Kasumi-1 (cell line): ENCODE results near the gene EEFSEC.

ENCODE experiments used
- DNase-seq, 2 experiments: peaks; one replicate each; lab custom pipeline; 2025; lab: John Stamatoyannopoulos, UW

Gene EEFSEC

GRCh38 chr3:128217702-128218547 lies 64.6 kb downstream of the EEFSEC start:
- DNase-seq, result peak; percentile 14 to 21

- no peak for DNase-seq
Observed at GRCh38 chr3:128218548-128219257, 65.4 kb downstream of the EEFSEC start.

- DNase-seq, result no peak
Observed at GRCh38 chr3:128221328-128221727, 68.0 kb downstream of the EEFSEC start.

GRCh38 chr3:128222796-128223385 lies 69.6 kb downstream of the EEFSEC start:
- no peak for DNase-seq

GRCh38 chr3:128226186-128226725 lies 73.0 kb downstream of the EEFSEC start:
- DNase-seq, result no peak

GRCh38 chr3:128226795-128227395 lies 73.6 kb downstream of the EEFSEC start:
- DNase-seq, result peak in 1 of 2 experiments; percentile 16

GRCh38 chr3:128227507-128227906 lies 74.2 kb downstream of the EEFSEC start:
- no peak for DNase-seq

GRCh38 chr3:128228366-128228910 lies 75.2 kb downstream of the EEFSEC start:
- no peak for DNase-seq

GRCh38 chr3:128229106-128229857 lies 76.0 kb downstream of the EEFSEC start:
- DNase-seq, result no peak

GRCh38 chr3:128231606-128232005 lies 78.3 kb downstream of the EEFSEC start:
- DNase-seq, result no peak

GRCh38 chr3:128232376-128233178 lies 79.3 kb downstream of the EEFSEC start:
- DNase-seq, result no peak

- no peak for DNase-seq
Observed at GRCh38 chr3:128235207-128235926, 82.1 kb downstream of the EEFSEC start.

GRCh38 chr3:128236657-128237056 lies 83.4 kb downstream of the EEFSEC start:
- DNase-seq, result peak; percentile 42 to 55

GRCh38 chr3:128237348-128238183 lies 84.3 kb downstream of the EEFSEC start:
- DNase-seq, result no peak

- no peak for DNase-seq
Observed at GRCh38 chr3:128238184-128238489, 84.9 kb downstream of the EEFSEC start.

- no peak for DNase-seq
Observed at GRCh38 chr3:128239304-128239703, 86.0 kb downstream of the EEFSEC start.

- peak in 1 of 2 experiments; percentile 5 for DNase-seq
Observed at GRCh38 chr3:128240232-128240631, 87.0 kb downstream of the EEFSEC start.

- no peak for DNase-seq
Observed at GRCh38 chr3:128241741-128242140, 88.5 kb downstream of the EEFSEC start.
